ENCODE results near the gene ATXN1.

- no peak for TF ChIP-seq TCF7 (CRISPR knock-in tag; IDR thresholded peaks at IDR 0.05; ENCODE audit: low read depth)
- no peak for TF ChIP-seq E2F1 (CRISPR knock-in tag; IDR thresholded peaks at IDR 0.05)
- TF ChIP-seq, protein P1, sequence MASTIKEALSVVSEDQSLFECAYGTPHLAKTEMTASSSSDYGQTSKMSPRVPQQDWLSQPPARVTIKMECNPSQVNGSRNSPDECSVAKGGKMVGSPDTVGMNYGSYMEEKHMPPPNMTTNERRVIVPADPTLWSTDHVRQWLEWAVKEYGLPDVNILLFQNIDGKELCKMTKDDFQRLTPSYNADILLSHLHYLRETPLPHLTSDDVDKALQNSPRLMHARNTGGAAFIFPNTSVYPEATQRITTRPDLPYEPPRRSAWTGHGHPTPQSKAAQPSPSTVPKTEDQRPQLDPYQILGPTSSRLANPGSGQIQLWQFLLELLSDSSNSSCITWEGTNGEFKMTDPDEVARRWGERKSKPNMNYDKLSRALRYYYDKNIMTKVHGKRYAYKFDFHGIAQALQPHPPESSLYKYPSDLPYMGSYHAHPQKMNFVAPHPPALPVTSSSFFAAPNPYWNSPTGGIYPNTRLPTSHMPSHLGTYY (CRISPR knock-in tag; IDR thresholded peaks at IDR 0.05), result no peak
- no peak for TF ChIP-seq NFYB (CRISPR knock-in tag; conservative IDR thresholded peaks at IDR 0.05; ENCODE audit: low read depth)
- no peak for TF ChIP-seq USF2 (CRISPR knock-in tag; IDR thresholded peaks at IDR 0.05)
- no peak for TF ChIP-seq CTCF (IDR thresholded peaks at IDR 0.05)
- TF ChIP-seq JAZF1 (CRISPR knock-in tag; IDR thresholded peaks at IDR 0.05), result no peak
Measured at GRCh38 chr6:16582446-16583143, 178.7 kb downstream of the ATXN1 start.

Measured in WTC11 (cell line).